GM19240 (cell line): Measurements from ENCODE around the gene LDAH.

Experiments
- DNase-seq: peaks from one replicate; pipeline ENCODE4 v3.0.0; 2011; ENCODE audit warnings: low spot score; ENCODE audit not compliant: insufficient read length

LDAH gene

DNA sequence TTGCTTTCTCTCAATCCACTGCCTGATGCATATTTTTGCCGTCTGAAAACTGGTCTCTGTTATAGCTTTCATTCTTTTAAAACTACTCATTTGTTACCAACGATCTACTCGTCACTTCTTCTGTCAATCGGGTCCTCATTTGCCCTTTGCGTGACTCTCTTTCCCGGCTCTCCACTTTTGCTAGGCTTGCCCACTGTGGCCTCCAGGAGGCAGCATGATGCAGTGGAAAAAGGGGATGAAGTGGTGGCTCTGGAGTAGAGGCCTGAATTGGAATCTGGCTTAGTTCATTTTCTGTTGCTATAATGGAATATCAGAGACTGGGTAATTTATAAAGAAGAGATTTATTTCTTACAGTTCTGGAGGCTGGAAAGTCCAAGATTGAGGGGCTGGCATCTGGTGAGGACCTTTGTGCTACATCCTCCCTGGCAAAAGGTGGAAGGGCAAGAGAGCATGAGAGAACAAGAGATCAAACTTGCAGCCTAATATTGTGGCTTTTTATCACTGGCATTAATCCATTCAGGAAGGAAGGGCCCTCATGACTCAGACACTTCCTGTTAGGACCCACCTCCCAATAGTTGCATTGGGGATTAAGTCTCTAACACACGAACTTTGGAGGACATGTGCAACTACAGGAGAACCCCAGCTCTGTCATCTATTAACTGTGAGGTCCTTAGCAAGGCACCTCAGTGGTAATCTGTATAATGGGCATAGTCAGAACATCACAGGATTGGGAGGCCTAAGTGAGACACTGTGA, 140.6 kb downstream of the LDAH start:
- no peak for DNase-seq

DNA sequence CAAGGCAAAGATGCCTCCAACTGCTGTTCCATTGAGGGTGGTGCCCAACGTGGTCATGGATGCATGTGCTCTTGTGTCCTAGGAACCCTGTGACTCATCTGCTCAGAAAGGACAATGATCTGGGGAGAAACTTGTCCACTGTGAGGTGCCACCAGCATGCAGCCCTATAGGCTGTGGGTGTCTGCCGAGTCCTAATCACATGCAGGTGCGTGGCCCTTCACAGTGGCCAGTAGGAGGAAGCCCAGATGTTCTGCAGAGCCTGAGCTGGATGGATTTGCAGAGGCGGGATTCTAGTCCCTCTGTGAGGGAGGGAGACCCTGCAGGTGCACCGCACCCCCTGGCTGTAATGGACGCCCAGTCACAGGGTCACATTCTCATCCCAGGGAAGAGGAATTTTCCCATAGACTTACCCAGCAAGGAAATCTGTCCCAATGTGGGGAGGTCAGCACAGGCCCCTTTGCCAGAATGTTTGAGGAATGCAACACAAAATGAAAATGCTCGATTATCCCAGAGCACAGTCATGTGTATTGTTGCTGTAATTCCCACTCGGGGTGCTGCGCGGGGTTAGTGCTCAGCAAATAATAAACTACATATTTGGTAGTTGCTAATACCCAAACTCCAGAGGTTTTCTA, 142.0 kb downstream of the LDAH start:
- no peak for DNase-seq

DNA sequence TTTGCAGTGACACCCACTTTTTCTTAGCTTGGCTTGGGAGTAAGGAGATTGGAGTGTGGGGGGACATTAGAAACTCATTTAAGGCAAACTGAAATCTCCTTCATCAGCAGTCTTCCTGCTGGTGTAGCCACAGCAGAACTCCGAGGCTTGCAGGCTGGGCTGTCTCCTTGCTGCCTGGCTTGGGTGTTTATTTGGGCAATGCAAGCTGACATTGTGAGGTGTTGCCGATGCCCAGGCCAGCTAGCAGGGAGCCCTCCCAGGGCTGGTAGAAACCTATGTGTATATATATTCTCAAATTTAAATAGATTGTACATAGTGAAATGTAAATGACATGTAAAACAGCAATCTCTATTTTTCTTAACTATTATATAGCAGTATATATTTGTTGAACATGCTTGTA, 144.1 kb downstream of the LDAH start:
- no peak for DNase-seq

DNA sequence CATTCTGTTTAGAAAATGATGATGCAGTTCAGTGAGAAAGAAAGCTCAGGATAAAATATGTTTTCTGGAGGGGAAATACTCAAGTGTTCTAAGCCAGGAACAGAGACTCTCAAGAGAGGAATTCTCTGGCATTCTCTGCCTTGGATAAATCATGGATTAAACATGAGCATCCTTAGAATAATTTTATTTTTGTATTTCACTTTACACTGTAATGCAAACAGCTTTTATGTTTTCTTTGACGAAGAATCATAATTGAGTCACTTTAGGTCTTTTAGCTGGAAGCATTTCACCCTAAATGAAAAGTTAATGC, 144.9 kb downstream of the LDAH start:
- DNase-seq, result no peak

DNA sequence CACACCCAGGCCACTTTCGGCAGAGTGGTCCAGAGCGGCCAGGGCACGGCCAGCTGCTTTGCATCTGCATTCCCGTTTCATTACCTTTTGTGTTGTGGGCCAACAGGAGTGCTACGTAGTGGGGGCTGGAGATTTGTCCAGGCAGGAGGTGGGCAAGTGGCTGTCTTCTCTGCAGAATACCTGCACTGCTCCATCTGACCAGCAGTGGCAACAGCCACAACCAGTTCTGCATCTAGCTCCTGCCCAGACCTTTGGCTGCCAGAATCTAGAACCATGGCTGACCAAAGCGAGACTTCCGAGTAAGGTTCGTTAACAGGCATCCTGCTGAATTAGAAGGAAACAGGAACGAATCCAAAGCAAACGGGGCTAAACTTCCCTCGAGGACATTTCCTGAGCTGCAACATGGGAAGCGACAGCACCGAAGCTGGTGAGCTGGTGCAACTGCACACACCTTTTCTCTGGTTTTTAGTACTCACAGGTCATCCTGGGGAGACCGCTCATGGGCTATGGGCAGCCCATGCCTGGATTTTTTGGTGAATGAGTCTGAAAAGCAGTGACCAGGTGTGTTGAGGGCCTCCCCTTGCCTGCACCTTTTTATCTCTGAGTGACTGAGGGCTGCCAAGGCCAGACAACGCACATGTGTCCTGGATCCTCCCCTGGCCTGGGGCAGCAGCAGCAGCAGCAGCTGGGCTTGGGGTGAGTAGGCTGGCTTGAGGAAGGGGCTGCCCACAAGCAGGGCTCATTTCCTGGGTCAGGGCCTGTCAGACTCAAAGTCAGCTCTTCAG, 145.4 kb downstream of the LDAH start:
- no peak for DNase-seq

DNA sequence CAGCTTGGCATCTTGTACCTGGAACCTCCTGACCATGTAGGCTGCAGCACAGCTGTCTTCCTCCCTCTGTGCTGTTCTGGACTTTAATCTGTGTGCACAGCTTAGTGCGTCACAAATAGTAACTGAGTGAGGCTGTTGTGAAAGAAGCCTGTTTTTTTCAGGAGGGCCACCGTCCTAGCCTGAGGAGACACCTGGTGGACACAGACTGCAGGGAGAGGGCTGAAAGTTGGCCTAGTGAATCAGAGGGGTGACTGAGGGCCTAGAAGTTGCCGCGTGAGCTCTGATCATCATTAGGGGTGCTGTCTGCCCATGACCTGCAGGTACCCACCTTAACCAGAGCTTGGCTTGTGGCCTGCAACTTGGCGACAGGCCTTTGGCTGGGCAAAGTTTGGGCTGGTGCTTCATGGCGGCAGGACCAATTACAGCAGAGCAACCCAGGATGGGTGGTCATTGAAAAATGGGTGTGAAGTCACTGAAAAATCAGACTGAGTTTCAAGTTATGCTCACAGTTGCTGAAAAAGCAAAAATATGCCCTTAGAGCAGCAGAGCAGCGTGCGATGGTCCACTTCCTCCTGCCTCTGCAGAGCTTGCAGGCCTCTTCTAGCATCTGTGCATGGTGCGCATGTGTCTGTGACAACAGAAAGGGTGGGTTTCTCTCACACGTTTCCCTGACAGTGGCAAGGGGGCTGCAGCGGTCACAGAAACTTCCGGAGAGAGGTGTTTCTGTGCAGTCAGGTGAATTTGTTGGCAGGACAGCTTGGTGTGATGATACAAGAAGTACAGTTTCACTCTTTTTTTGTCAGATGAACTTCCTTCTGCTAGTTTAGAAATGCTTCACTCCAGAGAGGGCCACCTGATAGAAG, 146.3 kb downstream of the LDAH start:
- peak; percentile 66 for DNase-seq

DNA sequence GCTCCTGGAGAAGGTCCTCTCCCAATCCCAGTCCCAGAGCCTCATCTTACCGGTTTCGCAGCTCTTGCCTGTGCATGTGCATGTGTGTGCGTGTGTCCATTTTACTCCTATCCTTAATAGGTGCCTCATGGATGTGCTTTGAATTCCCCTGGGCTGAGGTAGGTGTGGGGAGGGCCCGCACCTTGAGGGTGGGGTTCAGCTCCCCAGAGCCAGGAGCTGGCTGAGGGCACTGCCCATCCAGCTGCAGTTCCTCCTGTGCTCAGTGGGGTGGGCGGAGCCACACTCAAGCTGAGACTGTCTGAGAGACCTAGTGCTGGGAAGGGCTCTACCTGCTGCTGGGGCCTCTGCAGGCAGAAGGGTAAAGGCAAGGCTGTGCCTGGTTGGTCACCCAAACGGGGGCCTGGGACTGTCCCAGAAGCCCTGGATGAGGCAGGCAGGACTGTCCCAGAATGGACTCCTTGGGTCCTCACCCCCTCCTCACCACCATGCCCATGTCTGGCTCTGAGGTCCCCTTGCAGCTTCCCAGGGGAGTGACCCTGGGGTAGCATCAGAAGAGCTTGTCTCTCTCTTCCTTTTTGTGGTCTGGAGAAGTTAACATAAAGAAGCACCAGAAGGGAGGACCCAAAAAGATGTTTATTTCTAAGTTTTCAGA, 147.1 kb downstream of the LDAH start:
- peak; percentile 81 for DNase-seq

DNA sequence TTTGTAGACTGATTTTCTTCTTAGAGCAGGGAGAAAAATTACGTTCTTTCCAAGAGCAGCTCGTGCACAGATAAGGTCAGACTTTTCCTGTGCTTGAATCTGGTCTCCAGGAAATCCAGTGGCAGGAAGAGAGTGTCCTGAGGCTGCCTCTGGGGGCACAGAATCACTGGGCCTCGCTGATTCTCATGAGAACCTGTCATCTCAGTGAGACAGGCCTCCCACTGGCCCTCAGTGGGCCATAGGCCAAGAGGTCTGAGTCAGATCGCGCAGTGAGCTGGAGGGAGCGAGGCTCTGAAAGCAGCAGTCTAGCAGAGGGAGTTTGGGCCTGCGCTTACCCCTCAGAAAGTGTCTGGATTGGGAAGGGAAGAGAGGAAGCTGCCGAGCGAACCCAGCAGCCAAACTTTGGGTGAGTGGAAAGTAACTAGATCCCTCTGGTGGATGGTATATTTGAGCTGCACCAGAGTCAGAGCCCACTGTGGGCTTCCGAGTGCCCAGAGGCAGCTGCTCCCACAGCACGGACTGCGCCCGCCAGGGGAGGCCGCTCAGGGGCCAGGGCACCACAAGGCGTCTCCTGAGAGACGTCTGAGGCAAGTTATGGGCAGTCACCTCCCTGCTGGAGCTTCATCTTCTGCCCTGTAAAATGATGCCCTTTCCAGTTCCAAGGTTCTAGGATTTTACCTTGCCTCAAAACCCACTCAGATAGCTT, 147.8 kb downstream of the LDAH start:
- no peak for DNase-seq

DNA sequence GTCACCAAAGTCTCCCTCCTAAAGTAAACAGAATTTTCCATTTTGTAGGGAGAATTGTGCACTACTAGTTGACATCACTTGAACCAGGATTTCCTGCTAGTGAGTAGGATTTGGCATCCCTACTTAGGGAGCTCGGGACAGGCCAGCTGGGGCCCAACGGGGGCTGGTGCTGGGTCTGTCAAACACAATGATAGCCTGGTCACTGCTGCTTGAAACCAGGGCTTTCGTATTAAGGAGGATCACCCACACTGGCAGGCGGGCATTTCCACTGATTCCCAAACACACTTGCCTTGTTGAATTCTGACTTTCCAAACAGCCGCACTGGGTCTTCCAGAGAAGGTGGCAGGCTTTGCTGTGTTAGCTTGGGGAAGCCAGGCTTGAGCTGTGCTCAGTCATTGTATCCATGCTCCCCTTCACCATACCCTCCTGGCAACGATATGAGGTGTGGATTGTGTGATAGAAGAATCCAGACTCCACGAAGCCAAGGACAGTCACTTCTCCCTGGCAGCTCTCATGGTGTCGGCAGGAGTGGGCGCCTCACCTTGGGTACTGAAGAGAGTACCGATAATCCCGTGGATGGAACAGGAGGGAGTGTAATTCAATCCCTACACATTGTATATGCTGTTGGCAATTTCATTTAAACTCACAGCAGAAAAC, 148.5 kb downstream of the LDAH start:
- DNase-seq, result no peak

DNA sequence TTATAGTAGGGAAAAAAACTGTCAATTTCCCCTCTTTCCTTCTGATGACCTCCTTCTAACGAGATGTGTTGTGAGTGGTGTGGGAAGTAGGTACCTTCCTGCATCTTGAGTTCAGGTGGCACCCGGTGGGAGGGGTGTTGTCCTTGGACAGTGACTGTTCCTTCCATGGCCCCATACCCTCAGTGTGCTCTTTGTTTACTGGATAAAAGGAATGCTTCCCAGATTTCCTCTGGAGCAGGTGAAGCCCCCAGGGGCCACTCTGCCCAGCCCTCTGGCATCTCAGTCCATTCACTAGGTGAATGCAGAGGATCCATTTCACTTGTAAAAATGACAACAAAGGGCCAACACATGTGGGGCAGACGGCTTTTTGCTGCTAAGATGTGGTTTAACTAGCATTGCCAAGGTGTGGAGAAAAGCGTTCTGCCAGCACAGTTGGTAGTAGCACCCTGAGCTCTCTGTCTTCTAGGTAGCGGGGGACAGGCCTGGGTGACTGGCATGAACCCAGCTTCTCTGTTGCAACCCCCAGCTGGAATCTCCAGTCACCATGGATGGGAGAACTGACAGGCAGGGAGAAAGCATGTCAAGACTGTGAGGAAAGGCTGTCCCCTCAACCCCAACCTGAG, 149.1 kb downstream of the LDAH start:
- DNase-seq, result no peak

DNA sequence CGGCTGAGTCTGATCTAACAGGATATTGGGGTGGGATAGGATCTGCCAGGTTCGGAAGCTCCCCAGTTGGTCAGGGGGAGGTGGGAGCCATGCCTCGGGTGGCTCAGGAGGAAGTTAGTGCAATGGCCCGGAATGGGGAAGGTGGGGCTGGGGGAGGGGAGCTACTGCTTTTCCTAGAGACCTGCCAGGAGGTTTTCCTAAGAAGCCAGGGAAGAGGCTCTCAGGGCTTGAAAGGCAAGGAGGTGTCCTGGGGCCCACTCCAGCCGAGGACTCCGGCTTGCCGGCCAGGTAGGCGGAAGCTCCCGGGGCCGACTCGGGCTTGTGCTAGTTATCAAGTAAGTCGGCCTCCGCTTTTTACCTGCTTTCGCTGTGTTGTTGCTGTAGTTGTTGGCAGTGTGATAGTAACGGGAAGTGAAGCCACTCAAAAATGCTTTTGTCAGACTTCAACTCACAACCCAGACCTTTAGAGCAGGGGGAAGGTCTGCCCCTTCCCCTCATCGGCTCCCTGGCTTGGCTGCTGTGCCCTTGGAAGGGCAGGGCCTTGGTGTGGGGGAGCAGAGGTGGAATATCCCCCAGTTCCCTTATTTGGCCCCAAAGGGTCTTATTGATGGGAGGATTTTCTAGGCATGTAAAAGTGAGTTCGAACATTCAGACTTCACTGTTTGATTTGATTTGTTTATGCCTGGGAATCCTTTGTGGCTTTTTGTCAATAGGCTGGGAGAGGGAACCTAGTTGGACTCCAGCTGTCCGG, 150.5 kb downstream of the LDAH start:
- no peak for DNase-seq

DNA sequence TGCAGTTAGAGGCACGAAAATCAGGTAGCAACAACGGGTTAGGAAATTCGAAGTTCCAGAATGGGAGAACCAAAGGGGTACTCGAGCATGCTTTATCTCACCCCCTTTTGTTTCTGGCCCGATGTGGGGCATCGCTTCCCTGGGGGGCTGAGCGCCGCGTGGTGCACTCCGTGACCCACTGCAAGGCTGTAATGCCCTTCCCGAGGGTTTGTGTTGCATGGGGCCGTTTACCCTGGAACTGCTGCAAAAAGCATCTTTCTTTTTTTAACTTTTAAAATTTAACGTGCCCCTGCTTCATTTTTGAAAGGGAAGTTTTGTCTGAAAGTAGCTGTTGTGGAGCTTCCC, 151.2 kb downstream of the LDAH start:
- no peak for DNase-seq

DNA sequence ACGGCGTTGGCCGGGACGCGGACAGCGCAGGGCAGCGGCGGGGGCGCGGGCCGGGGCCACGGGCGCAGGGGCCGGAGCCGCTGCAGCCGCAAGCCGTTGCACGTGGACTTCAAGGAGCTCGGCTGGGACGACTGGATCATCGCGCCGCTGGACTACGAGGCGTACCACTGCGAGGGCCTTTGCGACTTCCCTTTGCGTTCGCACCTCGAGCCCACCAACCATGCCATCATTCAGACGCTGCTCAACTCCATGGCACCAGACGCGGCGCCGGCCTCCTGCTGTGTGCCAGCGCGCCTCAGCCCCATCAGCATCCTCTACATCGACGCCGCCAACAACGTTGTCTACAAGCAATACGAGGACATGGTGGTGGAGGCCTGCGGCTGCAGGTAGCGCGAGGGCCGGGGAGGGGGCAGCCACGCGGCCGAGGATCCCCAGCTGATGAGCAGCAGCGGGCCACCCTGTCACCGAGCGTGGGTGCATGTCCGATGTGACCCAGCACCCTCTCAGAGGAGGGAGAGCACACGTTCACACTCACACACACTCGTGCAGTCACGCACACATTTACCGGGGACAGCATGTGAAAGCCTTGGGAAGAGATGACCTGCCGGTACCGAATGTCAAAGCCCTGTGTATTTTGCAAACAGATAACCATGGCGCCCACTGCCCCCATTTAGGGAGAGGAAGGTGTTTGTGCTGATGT, 151.7 kb downstream of the LDAH start:
- DNase-seq, result no peak

DNA sequence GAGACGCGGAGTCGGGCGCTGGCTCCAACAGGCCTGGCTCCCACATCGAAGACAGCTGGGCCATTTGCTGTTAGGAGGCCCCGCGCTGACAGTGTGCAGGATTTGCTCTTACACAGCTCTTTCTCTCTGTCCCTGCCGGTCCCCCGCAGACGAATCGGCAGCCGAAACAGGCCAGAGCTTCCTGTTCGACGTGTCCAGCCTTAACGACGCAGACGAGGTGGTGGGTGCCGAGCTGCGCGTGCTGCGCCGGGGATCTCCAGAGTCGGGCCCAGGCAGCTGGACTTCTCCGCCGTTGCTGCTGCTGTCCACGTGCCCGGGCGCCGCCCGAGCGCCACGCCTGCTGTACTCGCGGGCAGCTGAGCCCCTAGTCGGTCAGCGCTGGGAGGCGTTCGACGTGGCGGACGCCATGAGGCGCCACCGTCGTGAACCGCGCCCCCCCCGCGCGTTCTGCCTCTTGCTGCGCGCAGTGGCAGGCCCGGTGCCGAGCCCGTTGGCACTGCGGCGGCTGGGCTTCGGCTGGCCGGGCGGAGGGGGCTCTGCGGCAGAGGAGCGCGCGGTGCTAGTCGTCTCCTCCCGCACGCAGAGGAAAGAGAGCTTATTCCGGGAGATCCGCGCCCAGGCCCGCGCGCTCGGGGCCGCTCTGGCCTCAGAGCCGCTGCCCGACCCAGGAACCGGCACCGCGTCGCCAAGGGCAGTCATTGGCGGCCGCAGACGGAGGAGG, 152.4 kb downstream of the LDAH start:
- DNase-seq, result no peak

DNA sequence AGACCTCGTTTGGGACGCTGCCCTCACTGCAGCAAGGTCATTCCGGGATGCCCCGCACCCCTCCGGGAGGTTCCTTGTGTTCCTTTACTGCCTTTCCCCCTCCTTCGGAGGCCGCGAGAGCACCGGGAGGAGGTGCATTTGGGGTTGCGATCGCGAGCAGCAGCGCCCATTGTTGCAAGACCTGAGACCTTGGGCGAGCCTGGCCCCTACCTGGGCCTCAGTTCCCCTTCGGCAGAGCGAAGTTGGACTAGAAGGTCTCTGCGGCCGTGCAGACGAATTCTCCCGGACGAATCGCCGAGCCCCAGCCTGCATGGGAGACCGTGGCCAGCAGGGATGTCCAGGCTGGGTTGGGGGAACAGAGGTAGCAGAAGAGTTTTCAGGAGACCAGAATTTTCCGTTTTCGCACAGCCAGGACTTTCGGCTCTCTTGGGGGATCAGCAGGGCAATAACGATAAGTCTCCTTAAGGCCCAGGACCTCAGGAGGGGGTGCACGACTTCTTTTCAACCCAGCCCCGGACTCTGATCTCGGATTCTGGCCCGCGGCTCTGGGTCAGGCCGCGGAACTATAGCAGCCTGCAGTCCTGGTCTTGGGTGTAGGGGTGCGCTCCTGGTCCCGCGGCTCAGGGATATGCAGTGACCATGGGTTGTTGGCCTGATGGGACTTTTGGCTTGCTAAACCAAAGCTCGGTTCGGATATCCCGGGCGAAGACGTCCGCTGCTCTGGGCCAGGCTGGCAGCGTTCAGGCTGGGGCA, 153.2 kb downstream of the LDAH start:
- DNase-seq, result no peak

DNA sequence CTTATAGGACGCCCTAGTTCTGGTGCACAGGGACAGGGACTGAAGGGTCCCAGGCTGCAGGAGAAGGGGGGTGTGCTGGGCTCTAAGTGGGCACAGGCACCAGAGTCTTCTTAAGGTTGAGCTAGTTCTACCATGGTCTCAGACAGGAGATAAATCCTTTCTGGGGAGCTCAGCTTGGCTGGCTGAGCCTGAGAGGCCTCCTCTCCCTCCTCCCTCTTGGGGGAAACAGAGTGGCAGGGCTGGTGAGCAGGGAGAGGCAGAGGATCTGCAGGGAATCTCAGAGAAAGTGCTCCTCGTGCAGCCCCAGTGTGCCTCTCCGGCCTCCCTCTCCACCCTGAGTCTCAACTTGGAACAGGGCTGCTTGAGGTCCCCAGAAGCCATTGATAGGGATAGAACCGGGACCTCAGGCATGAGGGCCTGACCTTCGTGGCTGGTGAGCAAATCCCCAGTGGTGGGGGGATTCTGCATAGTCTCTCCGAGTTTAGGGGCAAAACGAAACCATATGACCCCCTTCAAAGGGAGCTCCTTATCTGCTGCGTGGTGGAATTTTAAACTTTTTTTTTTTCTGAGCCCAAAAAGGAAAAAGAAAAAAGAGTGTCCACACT, 153.9 kb downstream of the LDAH start:
- DNase-seq, result no peak

DNA sequence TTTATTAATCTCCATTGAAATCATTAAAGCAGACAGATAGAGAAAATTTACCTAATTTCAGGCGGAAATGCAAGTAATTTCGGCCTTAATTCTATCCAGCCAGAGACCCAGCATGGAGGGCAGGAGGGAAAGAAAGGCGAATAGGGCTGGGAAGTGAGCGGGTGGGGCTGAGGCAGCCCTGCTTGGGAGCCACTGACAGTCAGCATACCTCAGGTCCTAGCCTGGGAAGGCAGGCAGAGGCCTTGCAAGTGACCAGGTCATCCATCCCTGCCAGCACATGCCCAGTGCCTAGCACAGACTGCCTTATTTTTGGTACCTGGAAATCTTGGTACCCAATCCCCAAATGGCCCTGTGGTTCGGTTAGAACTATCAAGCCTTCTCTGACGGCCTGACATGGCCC, 154.4 kb downstream of the LDAH start:
- DNase-seq, result no peak
